DND-41 (cell line): Measurements from ENCODE around the gene MOGAT2.

Source experiments
- ATAC-seq: fragments of 200-7000 bp; cut with Tn5 transposase; 3 replicates; pipeline ENCODE4 v1.9.1; 2021; ENCODE audit warnings: low read depth; ENCODE audit not compliant: insufficient read depth
- DNase-seq: peaks from one replicate; pipeline ENCODE4 v3.0.0-alpha.2; 2020
- H2AFZ ChIP-seq: 2 replicates; pipeline ENCODE4 v1.6.0; 2012; ENCODE audit warnings: low read depth, low read length
- H3K27ac ChIP-seq: 2 replicates; pipeline ENCODE4 v1.5.1; 2012; ENCODE audit warnings: low read length, inconsistent platforms
- H3K27me3 ChIP-seq: fragments of 200-600 bp; sonication (generic); 2 replicates; pipeline ENCODE4 v1.6.0; 2012; ENCODE audit warnings: low read length, mild to moderate bottlenecking, inconsistent platforms; ENCODE audit not compliant: insufficient read depth, poor library complexity
- H3K36me3 ChIP-seq: 2 replicates; pipeline ENCODE4 v1.5.1; 2012; ENCODE audit warnings: low read length, inconsistent platforms; ENCODE audit not compliant: insufficient read depth
- H3K4me1 ChIP-seq: 2 replicates; pipeline ENCODE4 v1.5.1; 2012; ENCODE audit warnings: mild to moderate bottlenecking, low read length; ENCODE audit not compliant: insufficient read depth
- H3K4me2 ChIP-seq: 2 replicates; pipeline ENCODE4 v1.6.0; 2012; ENCODE audit warnings: mild to moderate bottlenecking, moderate library complexity, low read length, inconsistent platforms; ENCODE audit not compliant: insufficient read depth
- H3K4me3 ChIP-seq, 2 experiments: fragments of 200-600 bp in 1 of 2; shearing (Covaris generic) in 1 of 2; 2 replicates each; pipeline ENCODE4 v1.5.1; 2012 to 2016; ENCODE audit warnings: inconsistent platforms in 2 of 2, low read length in 2 of 2, mild to moderate bottlenecking in 2 of 2, low read depth in 1 of 2, moderate library complexity in 1 of 2
- H3K79me2 ChIP-seq: 2 replicates; pipeline ENCODE4 v1.6.0; 2012; ENCODE audit warnings: low read length, inconsistent platforms; ENCODE audit not compliant: insufficient read depth
- H3K9ac ChIP-seq: 2 replicates; pipeline ENCODE4 v1.6.0; 2012; ENCODE audit warnings: low read depth, mild to moderate bottlenecking, inconsistent platforms, low read length, moderate library complexity
- H3K9me3 ChIP-seq: 2 replicates; pipeline ENCODE4 v1.5.1; 2012; ENCODE audit warnings: low read length, moderate library complexity, mild to moderate bottlenecking, inconsistent platforms; ENCODE audit not compliant: insufficient read depth, severe bottlenecking
- H4K20me1 ChIP-seq: 2 replicates; pipeline ENCODE4 v1.6.0; 2012; ENCODE audit warnings: low read length; ENCODE audit not compliant: insufficient read depth
- CTCF ChIP-seq: IDR thresholded peaks from 2 replicates; pipeline ENCODE4 v1.5.1; 2012; ENCODE audit warnings: borderline replicate concordance, low read length, moderate library complexity, mild to moderate bottlenecking; ENCODE audit not compliant: poor library complexity, severe bottlenecking; ENCODE audit errors: extremely low read depth
- EZH2 ChIP-seq: IDR thresholded peaks from 3 replicates; pipeline ENCODE4 v1.6.1; 2012; ENCODE audit warnings: borderline replicate concordance, low read depth, mild to moderate bottlenecking, moderate library complexity, low read length, inconsistent platforms; ENCODE audit not compliant: severe bottlenecking

Gene MOGAT2

GRCh38 chr11:75768909-75769771 lies 51.5 kb downstream of the MOGAT2 start:
- Histone ChIP-seq H4K20me1 (no peaks in the 10 kb centered on the region), H3K9ac (no peak overlapping the region), H3K36me3 (no peaks in the 10 kb centered on the region), H3K27me3 (peaks cover 12% of the 10 kb centered on the region), H3K79me2 (no peaks in the 10 kb centered on the region), H3K9me3 (no peaks in the 10 kb centered on the region), H3K27ac (no peak overlapping the region), H3K4me1 (no peaks in the 10 kb centered on the region), H3K4me3 (no peak overlapping the region), H2AFZ (no peak overlapping the region), H3K4me2 (no peak overlapping the region)
- ATAC-seq (no peak), DNase-seq (no peak)
- TF ChIP-seq EZH2 (no peak), CTCF (no peak)

- Histone ChIP-seq H2AFZ (no peak overlapping the region), H4K20me1 (no peaks in the 10 kb centered on the region), H3K9me3 (no peaks in the 10 kb centered on the region), H3K4me3 (no peak overlapping the region), H3K79me2 (no peaks in the 10 kb centered on the region), H3K4me1 (no peaks in the 10 kb centered on the region), H3K4me2 (no peak overlapping the region), H3K27ac (no peak overlapping the region), H3K27me3 (peaks cover 12% of the 10 kb centered on the region), H3K9ac (no peak overlapping the region), H3K36me3 (no peaks in the 10 kb centered on the region)
- no peak for TF ChIP-seq CTCF
- ATAC-seq (no peak), DNase-seq (no peak)
These were observed 52.5 kb downstream of the MOGAT2 start for GRCh38 chr11:75770102-75770501.

GRCh38 chr11:75771646-75772410 lies 54.2 kb downstream of the MOGAT2 start:
- H4K20me1 ChIP-seq: no peaks in the 10 kb centered on the region
- DNase-seq (no peak), ATAC-seq (no peak)
- H3K9me3 ChIP-seq: no peaks in the 10 kb centered on the region
- no peak overlapping the region for H3K4me3 ChIP-seq
- no peaks in the 10 kb centered on the region for H3K79me2 ChIP-seq
- H3K9ac ChIP-seq: no peak overlapping the region
- no peak overlapping the region for H3K27ac ChIP-seq
- no peak for TF ChIP-seq CTCF
- no peak overlapping the region for H3K4me2 ChIP-seq
- H3K4me1 ChIP-seq: no peaks in the 10 kb centered on the region
- H2AFZ ChIP-seq: no peak overlapping the region
- peaks cover 12% of the 10 kb centered on the region for H3K27me3 ChIP-seq
- no peaks in the 10 kb centered on the region for H3K36me3 ChIP-seq
